ENCODE measurements around the gene ADCY1.

Gene ADCY1

DNA sequence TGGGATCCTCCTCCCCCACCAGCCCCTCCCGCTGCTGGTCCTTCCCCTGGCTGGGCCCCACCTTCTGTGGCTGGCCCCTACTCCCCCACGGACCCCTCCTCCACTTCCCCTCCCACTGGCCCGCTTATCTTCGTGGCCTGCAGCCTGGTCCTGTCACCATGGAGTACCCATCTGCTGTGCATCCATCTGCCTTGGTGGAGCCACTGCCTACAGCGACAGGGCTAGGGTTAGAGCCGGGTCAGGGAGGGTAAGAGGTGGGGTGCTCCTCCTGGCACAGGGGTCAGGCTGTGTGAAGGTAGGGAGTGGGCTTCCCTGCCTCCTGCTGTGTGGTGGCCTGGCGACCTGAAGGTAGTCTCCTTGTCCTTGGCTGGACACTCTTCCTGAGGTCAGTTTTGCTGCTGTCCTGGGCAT is 5.2 kb downstream of the ADCY1 start:
- peak; percentile 79 for DNase-seq

DNA sequence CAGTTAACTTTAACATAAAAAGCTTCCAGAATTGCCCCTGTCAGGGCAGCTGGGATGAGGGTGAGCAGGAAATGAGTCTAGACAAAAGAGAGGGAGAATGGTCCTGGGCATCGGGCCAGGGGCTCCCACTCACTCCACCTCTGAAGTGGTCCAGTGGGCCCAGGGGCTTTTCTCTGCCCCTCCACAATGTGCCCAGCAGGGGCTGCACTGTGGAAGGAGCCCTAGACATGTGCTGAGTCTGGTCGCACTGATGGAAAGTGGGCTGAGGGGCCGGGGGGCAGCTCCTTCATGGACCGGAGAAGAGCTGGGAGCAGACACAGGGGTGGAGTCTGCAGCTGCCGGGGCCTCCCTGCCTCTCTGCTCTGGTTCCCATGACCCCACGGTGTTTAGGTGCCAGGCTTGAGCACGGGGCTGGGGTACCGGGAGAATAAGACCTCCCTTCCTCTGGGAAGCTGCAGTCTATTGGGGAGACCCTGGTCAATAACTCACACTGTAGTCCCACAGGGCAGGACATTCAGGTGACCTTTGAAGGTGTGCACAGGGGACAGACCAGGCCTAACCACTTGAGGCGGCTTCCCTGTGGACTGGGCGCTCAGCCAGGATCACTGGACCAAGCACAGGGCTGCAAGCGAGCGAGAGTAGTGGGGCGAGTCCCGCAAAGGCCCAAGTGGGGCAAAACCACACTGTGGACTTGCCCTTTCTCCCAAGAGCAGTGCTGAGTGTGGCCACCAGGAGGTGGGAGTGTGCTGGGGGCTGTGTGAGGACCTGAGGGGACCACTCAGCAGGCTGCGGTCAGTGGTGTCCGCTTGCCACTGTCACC is 6.1 kb downstream of the ADCY1 start:
- no peak overlapping the region for H3K4me3 ChIP-seq (ENCODE audit: low read depth, low read length)
- no peaks in the 10 kb centered on the region for H3K27me3 ChIP-seq (ENCODE audit: insufficient read depth, low read depth, severe bottlenecking)
- no peak overlapping the region for H3K27ac ChIP-seq
- no peaks in the 10 kb centered on the region for H3K36me3 ChIP-seq
- H3K9me3 ChIP-seq (ENCODE audit: severe bottlenecking), result no peaks in the 10 kb centered on the region
- TF ChIP-seq, protein P1, sequence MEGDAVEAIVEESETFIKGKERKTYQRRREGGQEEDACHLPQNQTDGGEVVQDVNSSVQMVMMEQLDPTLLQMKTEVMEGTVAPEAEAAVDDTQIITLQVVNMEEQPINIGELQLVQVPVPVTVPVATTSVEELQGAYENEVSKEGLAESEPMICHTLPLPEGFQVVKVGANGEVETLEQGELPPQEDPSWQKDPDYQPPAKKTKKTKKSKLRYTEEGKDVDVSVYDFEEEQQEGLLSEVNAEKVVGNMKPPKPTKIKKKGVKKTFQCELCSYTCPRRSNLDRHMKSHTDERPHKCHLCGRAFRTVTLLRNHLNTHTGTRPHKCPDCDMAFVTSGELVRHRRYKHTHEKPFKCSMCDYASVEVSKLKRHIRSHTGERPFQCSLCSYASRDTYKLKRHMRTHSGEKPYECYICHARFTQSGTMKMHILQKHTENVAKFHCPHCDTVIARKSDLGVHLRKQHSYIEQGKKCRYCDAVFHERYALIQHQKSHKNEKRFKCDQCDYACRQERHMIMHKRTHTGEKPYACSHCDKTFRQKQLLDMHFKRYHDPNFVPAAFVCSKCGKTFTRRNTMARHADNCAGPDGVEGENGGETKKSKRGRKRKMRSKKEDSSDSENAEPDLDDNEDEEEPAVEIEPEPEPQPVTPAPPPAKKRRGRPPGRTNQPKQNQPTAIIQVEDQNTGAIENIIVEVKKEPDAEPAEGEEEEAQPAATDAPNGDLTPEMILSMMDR (IDR thresholded peaks at IDR 0.05; ENCODE audit: low read depth, low read length), result peak; percentile 83
- DNase-seq, result peak; percentile 49

More for the DNA sequence above, 5.2 kb downstream of the ADCY1 start:
- no peaks in the 10 kb centered on the region; the same call in 1 of the 2 replicates for H3K36me3 ChIP-seq
- TF ChIP-seq, protein P1 (IDR thresholded peaks at IDR 0.05; ENCODE audit: low read depth, low read length), result no peak
- H3K27me3 ChIP-seq (ENCODE audit: insufficient read depth, low read depth, severe bottlenecking), result no peaks in the 10 kb centered on the region
- no peaks in the 10 kb centered on the region for H3K9me3 ChIP-seq (ENCODE audit: severe bottlenecking)
- H3K27ac ChIP-seq, result no peak overlapping the region
- no peak overlapping the region for H3K4me3 ChIP-seq (ENCODE audit: low read depth, low read length)

GRCh38 chr7:45581271-45581780 is 7.2 kb downstream of the ADCY1 start:
- Histone ChIP-seq H3K9me3 (ENCODE audit: severe bottlenecking) (no peaks in the 10 kb centered on the region), H3K4me3 (ENCODE audit: low read depth, low read length) (no peak overlapping the region), H3K36me3 (no peaks in the 10 kb centered on the region), H3K27me3 (ENCODE audit: insufficient read depth, low read depth, severe bottlenecking) (no peaks in the 10 kb centered on the region), H3K27ac (no peak overlapping the region)
- DNase-seq, result no peak
- TF ChIP-seq, protein P1 (IDR thresholded peaks at IDR 0.05; ENCODE audit: low read depth, low read length), result no peak

- TF ChIP-seq, protein P1 (IDR thresholded peaks at IDR 0.05; ENCODE audit: low read depth, low read length), result no peak
- no peaks in the 10 kb centered on the region for H3K9me3 ChIP-seq (ENCODE audit: severe bottlenecking)
- no peak overlapping the region for H3K4me3 ChIP-seq (ENCODE audit: low read depth, low read length)
- no peak overlapping the region for H3K27ac ChIP-seq
- H3K27me3 ChIP-seq (ENCODE audit: insufficient read depth, low read depth, severe bottlenecking), result no peaks in the 10 kb centered on the region
- DNase-seq, result no peak
- no peaks in the 10 kb centered on the region for H3K36me3 ChIP-seq
These were observed 8.1 kb downstream of the ADCY1 start for GRCh38 chr7:45582136-45582749.

DNA sequence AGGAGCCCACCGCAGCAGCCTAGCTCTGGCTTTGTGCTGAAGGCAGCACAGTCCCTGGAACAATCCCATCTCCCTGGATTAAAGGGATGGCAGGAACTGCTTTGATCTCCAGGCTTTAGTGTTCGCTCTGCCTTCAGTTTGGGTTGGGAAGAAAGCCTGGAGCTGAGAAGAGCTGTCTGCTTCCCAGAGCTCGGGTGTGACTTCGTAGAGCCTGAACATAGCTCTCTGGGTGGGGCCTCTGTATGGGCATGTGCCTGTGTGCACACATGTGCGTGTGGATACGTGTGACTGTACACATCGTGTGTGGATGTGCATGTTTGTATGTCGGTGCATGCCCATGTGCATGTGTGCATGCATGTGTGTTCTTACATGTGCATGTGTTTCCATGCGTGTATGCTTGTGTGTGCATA is 8.7 kb downstream of the ADCY1 start:
- TF ChIP-seq, protein P1 (IDR thresholded peaks at IDR 0.05; ENCODE audit: low read depth, low read length), result no peak
- H3K27ac ChIP-seq, result no peak overlapping the region
- no peak overlapping the region for H3K4me3 ChIP-seq (ENCODE audit: low read depth, low read length)
- no peaks in the 10 kb centered on the region for H3K36me3 ChIP-seq
- DNase-seq, result peak; percentile 27
- no peaks in the 10 kb centered on the region for H3K9me3 ChIP-seq (ENCODE audit: severe bottlenecking)
- H3K27me3 ChIP-seq (ENCODE audit: insufficient read depth, low read depth, severe bottlenecking), result no peaks in the 10 kb centered on the region

All from WERI-Rb-1 (cell line).